ENCODE data around the gene HRK.

GRCh38 chr12:116859079-116859478, 22.2 kb downstream of the HRK start:
- TF ChIP-seq POLR2AphosphoS5 (IDR thresholded peaks at IDR 0.05; ENCODE audit: borderline replicate concordance, low read depth, low read length) = no peak
- TF ChIP-seq FOXP2 (optimal IDR thresholded peaks at IDR 0.05; ENCODE audit: control extremely low read depth, extremely low read length, insufficient read depth) = no peak
